HEK293 (cell line): ENCODE measurements around the gene SERPINE3.

Source experiments
- CTCF ChIA-PET: fragments of 350-600 bp; formaldehyde crosslinking; extraction: SDS; loops from one replicate; lab custom pipeline; 2021; ENCODE audit warnings: antibody characterized with exemption; lab: Yijun Ruan, JAX
- POLR2A ChIA-PET: fragments of 300-600 bp; formaldehyde crosslinking; extraction: SDS; loops from one replicate; lab custom pipeline; 2020; ENCODE audit warnings: antibody characterized with exemption, inconsistent platforms; lab: Yijun Ruan, JAX
- H3K27ac ChIP-seq: fragments of 200-500 bp; sonication (Bioruptor generic); 2 replicates; pipeline ENCODE4 v1.5.1; 2014; ENCODE audit warnings: low read depth, low read length, control low read depth, inconsistent platforms; ENCODE audit errors: extremely low read depth
- H3K36me3 ChIP-seq, 2 experiments: fragments of 200-500 bp in 1 of 2; sonication (Bioruptor generic) in 1 of 2; 1 replicate in 1 of 2; 2 replicates in 1 of 2; pipeline ENCODE4 v1.5.1; 2014 to 2017; ENCODE audit warnings: inconsistent platforms in 2 of 2, low read length in 2 of 2; ENCODE audit not compliant: control insufficient read depth in 2 of 2, insufficient read depth in 1 of 2
- H3K4me1 ChIP-seq: fragments of 200-500 bp; sonication (Bioruptor generic); 2 replicates; pipeline ENCODE4 v1.5.1; 2014; ENCODE audit warnings: mild to moderate bottlenecking, low read length, inconsistent platforms; ENCODE audit not compliant: control insufficient read depth, insufficient read depth
- H3K4me3 ChIP-seq: 2 replicates; pipeline ENCODE4 v1.5.1; 2011; ENCODE audit warnings: low read depth, mild to moderate bottlenecking, control low read depth, low read length, moderate library complexity
- H3K9me3 ChIP-seq: fragments of 200-500 bp; sonication (Bioruptor generic); 2 replicates; pipeline ENCODE4 v1.5.1; 2014; ENCODE audit warnings: low read depth, low read length, inconsistent platforms; ENCODE audit not compliant: control insufficient read depth, insufficient read depth
- EGR2 ChIP-seq: fragments of 450-650 bp; formaldehyde crosslinking; IDR thresholded peaks from 2 replicates; pipeline ENCODE4 v1.5.1; 2016; ENCODE audit warnings: low read depth, missing biosample characterization, missing genetic modification characterization
- HOXA7 ChIP-seq: sonication (generic); formaldehyde crosslinking; IDR thresholded peaks from 2 replicates; pipeline ENCODE4 v1.8.1; 2022; ENCODE audit warnings: missing genetic modification reagents, borderline replicate concordance
- KLF8 ChIP-seq: fragments of 450-650 bp; formaldehyde crosslinking; IDR thresholded peaks from 2 replicates; pipeline ENCODE4 v1.5.1; 2016; ENCODE audit warnings: missing biosample characterization, missing genetic modification characterization
- MEIS1 ChIP-seq: sonication (generic); formaldehyde crosslinking; IDR thresholded peaks from 2 replicates; pipeline ENCODE4 v1.8.1; 2022; ENCODE audit warnings: missing genetic modification reagents, mild to moderate bottlenecking, borderline replicate concordance
- ZBTB11 ChIP-seq: fragments of 450-650 bp; formaldehyde crosslinking; conservative IDR thresholded peaks from 2 replicates; pipeline ENCODE4 v1.5.1; 2016; ENCODE audit warnings: low read depth, missing biosample characterization, missing genetic modification characterization
- ZFP41 ChIP-seq: fragments of 450-650 bp; formaldehyde crosslinking; IDR thresholded peaks from 2 replicates; pipeline ENCODE4 v1.5.1; 2016; ENCODE audit warnings: missing biosample characterization, missing genetic modification characterization, borderline replicate concordance
- ZNF155 ChIP-seq: fragments of 450-650 bp; formaldehyde crosslinking; IDR thresholded peaks from 2 replicates; pipeline ENCODE4 v1.5.1; 2016; ENCODE audit warnings: missing biosample characterization, missing genetic modification characterization
- ZNF174 ChIP-seq: fragments of 450-650 bp; formaldehyde crosslinking; IDR thresholded peaks from 2 replicates; pipeline ENCODE4 v1.5.0; 2017; ENCODE audit warnings: missing biosample characterization, mild to moderate bottlenecking, missing genetic modification characterization
- ZNF214 ChIP-seq: fragments of 450-650 bp; formaldehyde crosslinking; IDR thresholded peaks from 2 replicates; pipeline ENCODE4 v1.5.1; 2017; ENCODE audit warnings: missing biosample characterization, mild to moderate bottlenecking, missing genetic modification characterization, borderline replicate concordance
- ZNF280C ChIP-seq: fragments of 450-650 bp; formaldehyde crosslinking; IDR thresholded peaks from 2 replicates; pipeline ENCODE4 v1.5.1; 2016; ENCODE audit warnings: missing biosample characterization, missing genetic modification characterization
- ZNF311 ChIP-seq: fragments of 450-650 bp; formaldehyde crosslinking; IDR thresholded peaks from 2 replicates; pipeline ENCODE4 v1.5.1; 2017; ENCODE audit warnings: missing biosample characterization, missing genetic modification characterization, borderline replicate concordance
- ZNF341 ChIP-seq: fragments of 450-650 bp; formaldehyde crosslinking; IDR thresholded peaks from 2 replicates; pipeline ENCODE4; 2016; ENCODE audit warnings: low read depth, missing biosample characterization, missing genetic modification characterization
- ZNF354C ChIP-seq: fragments of 450-650 bp; formaldehyde crosslinking; IDR thresholded peaks from 2 replicates; pipeline ENCODE4 v1.5.1; 2016; ENCODE audit warnings: missing biosample characterization, missing genetic modification characterization, low read depth, borderline replicate concordance
- ZNF398 ChIP-seq: fragments of 450-650 bp; formaldehyde crosslinking; IDR thresholded peaks from 2 replicates; pipeline ENCODE4 v1.5.1; 2017; ENCODE audit warnings: missing biosample characterization, missing genetic modification characterization
- ZNF626 ChIP-seq: fragments of 450-650 bp; sonication (Bioruptor Pico); formaldehyde crosslinking; IDR thresholded peaks from 2 replicates; pipeline ENCODE4 v1.5.1; 2018; ENCODE audit warnings: missing biosample characterization, missing genetic modification characterization, inconsistent platforms
- ZNF776 ChIP-seq: fragments of 450-650 bp; formaldehyde crosslinking; IDR thresholded peaks from 2 replicates; pipeline ENCODE4 v1.5.0; 2017; ENCODE audit warnings: missing biosample characterization, missing genetic modification characterization, borderline replicate concordance
- TF ChIP-seq, protein P1 (sequence below): fragments of 450-650 bp; formaldehyde crosslinking; IDR thresholded peaks from 2 replicates; pipeline ENCODE4 v1.5.1; 2016; ENCODE audit warnings: missing biosample characterization, missing genetic modification characterization
- TF ChIP-seq, protein P2 (sequence below): fragments of 450-650 bp; formaldehyde crosslinking; IDR thresholded peaks from 2 replicates; pipeline ENCODE4 v1.5.1; 2017; ENCODE audit warnings: missing biosample characterization, missing genetic modification characterization

Gene SERPINE3

GRCh38 chr13:51380269-51380668 lies 40.8 kb downstream of the SERPINE3 start:
- H3K4me1 ChIP-seq = no peaks in the 10 kb centered on the region
- H3K4me3 ChIP-seq = no peak overlapping the region
- CTCF ChIA-PET = no interaction called here
- peaks cover 14 to 54% of the 10 kb centered on the region in 2 experiments for H3K36me3 ChIP-seq
- POLR2A ChIA-PET = no interaction called here
- no peaks in the 10 kb centered on the region for H3K9me3 ChIP-seq
- TF ChIP-seq ZNF214 (tag by site-specific recombination) (no peak), HOXA7 (no peak), ZNF626 (tag by site-specific recombination) (no peak), ZFP41 (tag by site-specific recombination) (no peak), ZNF354C (tag by site-specific recombination) (no peak), ZNF341 (tag by site-specific recombination) (no peak), ZNF280C (no peak), EGR2 (no peak), ZNF776 (tag by site-specific recombination) (no peak), ZNF174 (tag by site-specific recombination) (no peak)
- TF ChIP-seq, protein P1, sequence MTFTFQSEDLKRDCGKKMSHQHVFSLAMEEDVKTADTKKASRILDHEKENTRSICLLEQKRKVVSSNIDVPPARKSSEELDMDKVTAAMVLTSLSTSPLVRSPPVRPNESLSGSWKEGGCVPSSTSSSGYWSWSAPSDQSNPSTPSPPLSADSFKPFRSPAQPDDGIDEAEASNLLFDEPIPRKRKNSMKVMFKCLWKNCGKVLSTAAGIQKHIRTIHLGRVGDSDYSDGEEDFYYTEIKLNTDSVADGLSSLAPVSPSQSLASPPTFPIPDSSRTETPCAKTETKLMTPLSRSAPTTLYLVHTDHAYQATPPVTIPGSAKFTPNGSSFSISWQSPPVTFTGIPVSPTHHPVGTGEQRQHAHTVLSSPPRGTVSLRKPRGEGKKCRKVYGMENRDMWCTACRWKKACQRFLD (tag by site-specific recombination) = no peak
- H3K27ac ChIP-seq = no peak overlapping the region

DNA sequence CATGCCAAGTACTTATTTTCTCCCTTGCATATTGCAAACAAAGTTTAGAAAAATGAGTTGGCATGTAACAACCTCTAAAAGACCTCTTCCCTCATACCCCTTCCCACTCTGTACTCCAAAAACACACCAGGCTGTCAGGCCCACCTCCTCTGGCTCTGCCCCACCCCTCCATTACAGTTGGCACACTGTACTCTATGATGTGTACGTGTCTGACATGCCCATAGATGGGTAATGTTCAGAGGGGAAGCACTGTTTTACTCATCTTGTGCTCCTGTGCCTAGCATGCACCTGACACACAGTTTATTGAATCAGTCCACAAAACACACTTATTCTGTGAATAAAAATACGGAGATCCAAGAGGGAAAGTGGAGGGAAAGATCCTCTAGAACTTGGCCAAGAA lies 45.6 kb downstream of the SERPINE3 start:
- H3K27ac ChIP-seq = no peak overlapping the region
- ChIA-PET CTCF (no interaction called here), POLR2A (no interaction called here)
- H3K4me3 ChIP-seq = no peak overlapping the region
- H3K4me1 ChIP-seq = no peaks in the 10 kb centered on the region
- H3K36me3 ChIP-seq = peaks cover 3 to 24% of the 10 kb centered on the region in 2 experiments; a peak in 2 of 3 replicates
- no peaks in the 10 kb centered on the region for H3K9me3 ChIP-seq
- no peak for TF ChIP-seq ZNF311 (tag by site-specific recombination)
- no peak for TF ChIP-seq ZBTB11
- TF ChIP-seq, protein P2, sequence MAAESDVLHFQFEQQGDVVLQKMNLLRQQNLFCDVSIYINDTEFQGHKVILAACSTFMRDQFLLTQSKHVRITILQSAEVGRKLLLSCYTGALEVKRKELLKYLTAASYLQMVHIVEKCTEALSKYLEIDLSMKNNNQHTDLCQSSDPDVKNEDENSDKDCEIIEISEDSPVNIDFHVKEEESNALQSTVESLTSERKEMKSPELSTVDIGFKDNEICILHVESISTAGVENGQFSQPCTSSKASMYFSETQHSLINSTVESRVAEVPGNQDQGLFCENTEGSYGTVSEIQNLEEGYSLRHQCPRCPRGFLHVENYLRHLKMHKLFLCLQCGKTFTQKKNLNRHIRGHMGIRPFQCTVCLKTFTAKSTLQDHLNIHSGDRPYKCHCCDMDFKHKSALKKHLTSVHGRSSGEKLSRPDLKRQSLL (tag by site-specific recombination) = no peak
- no peak for TF ChIP-seq MEIS1
- TF ChIP-seq ZNF398 (tag by site-specific recombination) = no peak
- no peak for TF ChIP-seq ZNF155 (tag by site-specific recombination)
- no peak for TF ChIP-seq KLF8 (tag by site-specific recombination)
